Mononuclear cell (primary cell): ENCODE measurements around the gene FBXO11. TPM values are rescaled to one million over a fixed set of nuclear protein-coding genes. Genes with fewer than 3 reads are reported as not detected.

Source experiments
- H3K27me3 ChIP-seq: 2 replicates; pipeline ENCODE4 v1.6.0; 2011; ENCODE audit warnings: low read length, control low read depth; ENCODE audit not compliant: insufficient read depth
- H3K4me1 ChIP-seq: 2 replicates; pipeline ENCODE4 v1.5.1; 2011; ENCODE audit warnings: mild to moderate bottlenecking, low read length, control low read depth; ENCODE audit not compliant: insufficient read depth
- H3K4me3 ChIP-seq: 2 replicates; pipeline ENCODE4 v1.5.1; 2011; ENCODE audit warnings: mild to moderate bottlenecking, low read length, moderate library complexity
- H3K9me3 ChIP-seq: 2 replicates; pipeline ENCODE4 v1.5.1; 2011; ENCODE audit warnings: low read depth, mild to moderate bottlenecking, control low read depth, low read length
- total RNA-seq: library from RNA; depleted of rRNA; stranded (reverse); fragments of >200 nt; gene quantifications from one replicate; pipeline ENCODE4 v1.2.3, GENCODE V29; 2012

FBXO11 gene
- total RNA-seq, 1 donor, result 121 TPM

GRCh38 chr2:47842846-47843245, 63.5 kb downstream of the FBXO11 start:
- Histone ChIP-seq H3K9me3 (no peaks in the 10 kb centered on the region), H3K27me3 (no peaks in the 10 kb centered on the region), H3K4me1 (peaks cover 4% of the 10 kb centered on the region), H3K4me3 (no peak overlapping the region)

- Histone ChIP-seq H3K4me1 (no peaks in the 10 kb centered on the region), H3K9me3 (no peaks in the 10 kb centered on the region), H3K4me3 (no peak overlapping the region), H3K27me3 (no peaks in the 10 kb centered on the region)
Observed at GRCh38 chr2:47838686-47839085, 67.6 kb downstream of the FBXO11 start.

- Histone ChIP-seq H3K4me3 (no peak overlapping the region), H3K4me1 (no peaks in the 10 kb centered on the region), H3K27me3 (no peaks in the 10 kb centered on the region), H3K9me3 (no peaks in the 10 kb centered on the region)
Observed at GRCh38 chr2:47838249-47838648, 68.0 kb downstream of the FBXO11 start.

GRCh38 chr2:47833516-47833968, 72.8 kb downstream of the FBXO11 start:
- Histone ChIP-seq H3K27me3 (no peaks in the 10 kb centered on the region), H3K9me3 (no peaks in the 10 kb centered on the region), H3K4me1 (no peaks in the 10 kb centered on the region), H3K4me3 (no peak overlapping the region)

- H3K4me3 ChIP-seq, result no peak overlapping the region
- H3K27me3 ChIP-seq, result no peaks in the 10 kb centered on the region
- no peaks in the 10 kb centered on the region for H3K4me1 ChIP-seq
- H3K9me3 ChIP-seq, result no peaks in the 10 kb centered on the region
Observed at GRCh38 chr2:47822518-47822917, 83.8 kb downstream of the FBXO11 start.

GRCh38 chr2:47819834-47820233, 86.5 kb downstream of the FBXO11 start:
- H3K4me3 ChIP-seq, result no peak overlapping the region
- no peaks in the 10 kb centered on the region for H3K4me1 ChIP-seq
- H3K9me3 ChIP-seq, result no peaks in the 10 kb centered on the region
- no peaks in the 10 kb centered on the region for H3K27me3 ChIP-seq

GRCh38 chr2:47818777-47819176, 87.5 kb downstream of the FBXO11 start:
- Histone ChIP-seq H3K9me3 (no peaks in the 10 kb centered on the region), H3K27me3 (no peaks in the 10 kb centered on the region), H3K4me1 (no peaks in the 10 kb centered on the region), H3K4me3 (no peak overlapping the region)

GRCh38 chr2:47815764-47816163, 90.5 kb downstream of the FBXO11 start:
- H3K4me3 ChIP-seq, result no peak overlapping the region
- H3K4me1 ChIP-seq, result no peaks in the 10 kb centered on the region
- no peaks in the 10 kb centered on the region for H3K27me3 ChIP-seq
- no peaks in the 10 kb centered on the region for H3K9me3 ChIP-seq

GRCh38 chr2:47811668-47812067, 94.6 kb downstream of the FBXO11 start:
- H3K4me1 ChIP-seq, result no peaks in the 10 kb centered on the region
- no peak overlapping the region for H3K4me3 ChIP-seq
- H3K9me3 ChIP-seq, result no peaks in the 10 kb centered on the region
- no peaks in the 10 kb centered on the region for H3K27me3 ChIP-seq

- Histone ChIP-seq H3K4me1 (no peaks in the 10 kb centered on the region), H3K4me3 (no peak overlapping the region), H3K27me3 (no peaks in the 10 kb centered on the region), H3K9me3 (no peaks in the 10 kb centered on the region)
Observed at GRCh38 chr2:47810850-47811249, 95.4 kb downstream of the FBXO11 start.

- Histone ChIP-seq H3K9me3 (no peaks in the 10 kb centered on the region), H3K27me3 (no peaks in the 10 kb centered on the region), H3K4me1 (no peaks in the 10 kb centered on the region), H3K4me3 (no peak overlapping the region)
Observed at GRCh38 chr2:47809903-47810302, 96.4 kb downstream of the FBXO11 start.

GRCh38 chr2:47808614-47809013, 97.7 kb downstream of the FBXO11 start:
- H3K9me3 ChIP-seq, result peaks cover 3% of the 10 kb centered on the region
- no peaks in the 10 kb centered on the region for H3K4me1 ChIP-seq
- H3K27me3 ChIP-seq, result no peaks in the 10 kb centered on the region
- no peak overlapping the region for H3K4me3 ChIP-seq

GRCh38 chr2:47805850-47806249, 100.4 kb downstream of the FBXO11 start:
- Histone ChIP-seq H3K27me3 (no peaks in the 10 kb centered on the region), H3K4me3 (no peak overlapping the region), H3K4me1 (no peaks in the 10 kb centered on the region), H3K9me3 (peaks cover 7% of the 10 kb centered on the region)

- Histone ChIP-seq H3K9me3 (peaks cover 7% of the 10 kb centered on the region), H3K4me3 (no peak overlapping the region), H3K4me1 (peaks cover 17% of the 10 kb centered on the region), H3K27me3 (no peaks in the 10 kb centered on the region)
Observed at GRCh38 chr2:47803770-47804169, 102.5 kb downstream of the FBXO11 start.

- peaks cover 7% of the 10 kb centered on the region for H3K9me3 ChIP-seq
- H3K4me3 ChIP-seq, result no peak overlapping the region
- peaks cover 20% of the 10 kb centered on the region for H3K4me1 ChIP-seq
- no peaks in the 10 kb centered on the region for H3K27me3 ChIP-seq
Observed at GRCh38 chr2:47803363-47803762, 102.9 kb downstream of the FBXO11 start.

GRCh38 chr2:47801118-47801517, 105.2 kb downstream of the FBXO11 start:
- no peaks in the 10 kb centered on the region for H3K27me3 ChIP-seq
- H3K9me3 ChIP-seq, result peaks cover 7% of the 10 kb centered on the region
- H3K4me3 ChIP-seq, result no peak overlapping the region
- peaks cover 20% of the 10 kb centered on the region for H3K4me1 ChIP-seq
